SIG-M5 treated with dmso at 0.1 percent for 504 hours (cell line): ENCODE data around the gene LTBP3.

Source experiments
- DNase-seq: peaks from one replicate; lab custom pipeline; 2025; ENCODE audit not compliant: unreplicated experiment; lab: John Stamatoyannopoulos, UW

Gene LTBP3

GRCh38 chr11:65586247-65586630 lies 28.1 kb upstream of the LTBP3 start:
- DNase-seq: no peak

GRCh38 chr11:65585396-65586246 lies 27.5 kb upstream of the LTBP3 start:
- DNase-seq: no peak

- no peak for DNase-seq
These were observed 26.6 kb upstream of the LTBP3 start for GRCh38 chr11:65584723-65585171.

GRCh38 chr11:65584106-65584505 lies 25.9 kb upstream of the LTBP3 start:
- no peak for DNase-seq

GRCh38 chr11:65583589-65583988 lies 25.4 kb upstream of the LTBP3 start:
- no peak for DNase-seq

- DNase-seq: no peak
These were observed 23.8 kb upstream of the LTBP3 start for GRCh38 chr11:65581928-65582327.

GRCh38 chr11:65580756-65581155 lies 22.6 kb upstream of the LTBP3 start:
- DNase-seq: no peak

- DNase-seq: no peak
These were observed 22.0 kb upstream of the LTBP3 start for GRCh38 chr11:65580031-65580692.

GRCh38 chr11:65579291-65579690 lies 21.1 kb upstream of the LTBP3 start:
- peak; percentile 18 for DNase-seq

- no peak for DNase-seq
These were observed 20.5 kb upstream of the LTBP3 start for GRCh38 chr11:65578667-65579066.

GRCh38 chr11:65578134-65578533 lies 20.0 kb upstream of the LTBP3 start:
- no peak for DNase-seq

GRCh38 chr11:65577756-65578109 lies 19.6 kb upstream of the LTBP3 start:
- no peak for DNase-seq

GRCh38 chr11:65576867-65577755 lies 19.0 kb upstream of the LTBP3 start:
- DNase-seq: peak; percentile 78

GRCh38 chr11:65576232-65576866 lies 18.2 kb upstream of the LTBP3 start:
- no peak for DNase-seq

- DNase-seq: peak; percentile 80
These were observed 17.5 kb upstream of the LTBP3 start, which contains the start of gene EHBP1L1 for GRCh38 chr11:65575568-65576231. Gene EHBP1L1 (plus strand): TSS chr11:65576053. CDS start chr11:65576303, 250 bp downstream.

- no peak for DNase-seq
These were observed 16.8 kb upstream of the LTBP3 start for GRCh38 chr11:65574811-65575567.

GRCh38 chr11:65574109-65574810 lies 16.1 kb upstream of the LTBP3 start:
- DNase-seq: peak; percentile 91

- DNase-seq: no peak
These were observed 15.4 kb upstream of the LTBP3 start for GRCh38 chr11:65573391-65574079.
